GM19324 (cell line): ENCODE measurements around the gene DRC3.
"Not testable (repeated sequence)": the region's sequence is repeated elsewhere in the genome, so short reads cannot be mapped to it uniquely, and the experiment has no call there.

Experiments used
- ATAC-seq: cut with Tn5 transposase; IDR thresholded peaks from one replicate; pipeline ENCODE4 v1.9.1; 2021; ENCODE audit warnings: mild to moderate bottlenecking, moderate library complexity; ENCODE audit not compliant: unreplicated experiment, low FRiP score

Gene DRC3

GRCh38 chr17:17939941-17940340 lies 32.7 kb upstream of the DRC3 start:
- ATAC-seq, result not testable (repeated sequence)

DNA sequence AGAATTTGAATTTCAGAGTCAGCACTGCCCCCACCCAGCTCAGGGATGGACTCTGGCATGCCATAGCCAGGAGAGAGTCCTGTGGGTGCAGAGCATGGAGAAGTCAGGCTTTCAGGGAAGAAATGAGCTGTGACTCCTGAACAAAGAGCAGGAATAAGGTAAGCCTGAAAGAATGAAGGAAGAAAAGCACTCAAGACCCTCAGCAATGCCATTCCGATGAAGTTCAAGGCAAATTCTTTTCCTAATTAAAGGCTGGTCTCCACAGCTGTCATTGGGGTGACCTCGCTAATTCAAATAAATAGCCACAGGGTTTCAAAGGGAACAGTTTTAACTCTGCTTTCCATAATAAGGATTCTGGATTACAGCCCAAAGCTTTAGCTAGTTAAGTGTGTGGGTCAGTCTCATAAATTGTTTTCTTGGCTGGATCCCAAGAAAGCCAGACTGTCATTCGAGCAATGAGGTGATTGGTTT lies 32.2 kb upstream of the DRC3 start:
- no peak for ATAC-seq

DNA sequence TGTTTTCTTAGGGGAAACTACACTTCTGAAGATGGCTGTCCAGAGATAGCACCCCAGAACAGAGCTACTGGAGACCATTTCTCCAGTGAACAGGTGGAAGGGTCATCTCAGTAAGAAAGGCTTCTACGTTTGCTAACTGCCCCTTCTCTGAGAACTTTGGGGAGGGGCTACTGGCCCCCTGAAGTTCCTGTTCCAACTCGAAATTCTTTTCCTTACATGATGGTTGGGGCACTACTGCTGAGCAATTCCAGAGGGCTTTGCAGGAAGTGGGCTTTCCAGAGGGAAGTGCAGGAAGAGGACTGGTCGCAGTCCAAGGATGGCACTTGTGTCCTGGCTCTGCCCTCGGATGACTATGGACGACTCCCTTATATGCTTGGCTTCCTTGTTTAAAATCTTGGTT lies 31.6 kb upstream of the DRC3 start:
- no peak for ATAC-seq

GRCh38 chr17:17942846-17943245 lies 29.8 kb upstream of the DRC3 start:
- ATAC-seq, result no peak

- ATAC-seq, result no peak
These were observed 29.2 kb upstream of the DRC3 start for GRCh38 chr17:17943281-17943984.

DNA sequence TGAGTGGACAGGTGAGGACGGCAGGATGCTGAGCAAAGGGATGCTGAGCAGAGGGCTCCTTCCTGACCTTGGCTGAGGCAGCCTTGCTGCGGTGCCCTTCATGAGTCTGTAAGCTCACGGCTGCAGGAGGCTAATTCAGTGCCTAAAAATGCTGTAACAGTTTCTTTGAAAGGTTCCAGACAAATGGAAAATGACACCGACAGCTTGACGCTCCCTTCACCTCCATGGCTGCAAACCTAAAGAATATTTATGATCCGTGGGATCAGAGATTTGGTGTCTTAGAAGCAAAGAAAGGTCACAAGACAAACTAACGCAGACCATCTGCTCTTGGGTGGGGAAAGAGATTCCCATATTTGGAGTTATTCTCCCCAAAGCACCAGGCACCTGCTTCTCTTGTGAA lies 28.4 kb upstream of the DRC3 start:
- no peak for ATAC-seq

GRCh38 chr17:17944743-17945142 lies 27.9 kb upstream of the DRC3 start:
- ATAC-seq, result no peak

- no peak for ATAC-seq
These were observed 26.6 kb upstream of the DRC3 start for GRCh38 chr17:17946093-17946492.

- no peak for ATAC-seq
These were observed 25.4 kb upstream of the DRC3 start for GRCh38 chr17:17947309-17947708.

DNA sequence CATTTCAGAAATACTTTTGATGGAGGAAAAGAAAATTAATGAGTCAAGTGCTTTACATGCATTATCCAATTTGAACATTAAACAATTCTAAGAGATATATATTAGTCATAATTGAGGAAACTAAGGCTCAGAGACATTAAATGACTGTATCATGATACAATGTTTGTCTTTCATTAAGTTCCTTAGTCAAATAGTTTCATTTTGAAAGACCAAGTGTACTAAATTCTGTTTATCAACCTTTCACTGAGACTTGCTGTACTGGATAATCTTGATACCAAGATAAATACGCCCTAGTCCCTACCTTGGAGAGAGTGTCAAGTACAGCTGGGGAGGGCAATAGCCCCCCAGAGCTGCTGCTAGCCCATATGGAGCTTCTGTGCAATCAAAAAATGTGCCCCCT lies 24.7 kb upstream of the DRC3 start:
- ATAC-seq, result no peak

GRCh38 chr17:17950347-17950746 lies 22.3 kb upstream of the DRC3 start:
- ATAC-seq, result no peak

DNA sequence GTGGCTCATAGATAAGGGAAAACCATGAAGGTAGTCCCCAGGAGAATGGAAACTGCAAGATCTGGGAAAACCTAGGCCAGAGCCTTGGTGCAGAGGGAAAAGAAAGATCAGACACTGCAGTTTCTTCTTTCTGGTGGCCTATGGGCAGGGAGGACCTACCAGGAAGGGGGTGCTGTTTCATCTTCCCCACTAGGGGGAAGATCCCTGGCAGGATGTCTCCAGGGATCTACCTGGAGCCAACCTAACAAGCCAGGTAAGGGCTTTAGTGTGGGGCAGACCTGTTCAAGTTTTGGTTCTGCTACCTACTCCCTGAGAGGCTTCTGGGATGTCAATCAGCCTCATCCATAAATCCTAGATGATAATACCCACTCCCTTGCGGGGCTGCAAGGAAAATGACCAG lies 21.9 kb upstream of the DRC3 start:
- ATAC-seq, result no peak

GRCh38 chr17:17951524-17951923 lies 21.1 kb upstream of the DRC3 start:
- ATAC-seq, result no peak

DNA sequence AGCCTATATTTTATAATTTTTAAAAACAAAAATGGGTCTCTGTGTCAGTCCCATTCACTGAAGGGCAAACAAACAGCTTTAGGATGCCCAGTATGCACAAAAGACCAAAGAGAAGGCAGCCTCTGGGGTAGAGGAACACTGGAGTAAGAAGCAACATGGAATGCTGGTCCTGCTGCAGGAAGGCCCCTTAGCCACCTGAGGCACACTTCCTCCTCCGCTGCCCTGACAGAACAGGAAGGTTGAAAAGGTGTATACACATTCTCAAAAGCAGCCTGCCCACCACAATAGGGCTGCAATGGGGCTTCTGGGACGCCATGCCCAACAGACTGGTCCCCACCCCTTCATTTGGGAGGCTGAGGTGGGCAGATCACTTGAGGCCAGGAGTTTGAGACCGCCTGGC lies 20.0 kb upstream of the DRC3 start:
- ATAC-seq, result no peak

GRCh38 chr17:17954079-17954478 lies 18.6 kb upstream of the DRC3 start:
- no peak for ATAC-seq

DNA sequence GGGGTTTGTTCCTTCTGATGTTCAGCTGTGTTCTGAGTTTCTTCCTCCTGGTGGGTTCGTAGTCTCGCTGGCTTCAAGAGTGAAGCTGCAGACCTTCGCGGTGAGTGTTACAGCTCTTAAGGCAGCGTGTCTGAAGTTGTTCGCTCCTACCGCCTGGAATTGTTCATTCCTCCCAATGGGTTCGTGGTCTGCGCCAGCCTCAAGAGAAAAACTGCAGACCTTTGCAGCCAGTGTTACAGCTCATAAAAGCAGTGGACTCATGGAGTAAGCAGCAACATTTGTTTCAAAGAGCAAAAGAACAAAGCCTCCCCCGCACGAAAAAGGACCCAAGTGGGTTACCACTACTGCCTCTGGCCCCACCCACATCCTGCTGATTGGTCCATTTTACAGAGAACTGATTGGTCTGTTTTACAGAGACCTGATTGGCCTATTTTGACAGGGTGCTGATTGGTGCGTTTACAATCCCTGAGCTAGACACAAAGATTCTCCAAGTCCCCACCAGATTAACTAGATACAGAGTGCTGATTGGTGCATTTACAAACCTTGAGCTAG lies 16.8 kb upstream of the DRC3 start:
- not testable (repeated sequence) for ATAC-seq

- no peak for ATAC-seq
These were observed 15.1 kb upstream of the DRC3 start for GRCh38 chr17:17957584-17957916.

DNA sequence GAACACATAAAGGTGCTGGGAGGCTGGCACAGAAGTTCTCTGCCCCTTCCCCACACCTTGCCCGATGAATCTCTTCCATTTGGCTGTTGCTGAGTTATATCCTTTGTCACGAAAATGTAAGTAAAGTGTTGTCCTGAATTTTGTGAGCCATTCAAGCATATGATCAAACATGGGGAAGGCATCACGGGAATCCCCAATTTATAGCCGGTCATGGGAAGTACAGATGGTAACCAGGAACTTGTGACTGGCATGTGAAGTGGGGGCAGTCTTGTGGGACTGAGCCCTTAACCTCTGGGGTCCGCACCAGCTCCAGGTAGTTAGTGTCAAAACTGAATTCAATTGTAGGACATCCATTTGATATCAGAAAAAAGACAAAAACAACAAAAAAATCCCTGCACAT lies 13.7 kb upstream of the DRC3 start:
- peak; percentile 15 for ATAC-seq

GRCh38 chr17:17959520-17960361 lies 12.9 kb upstream of the DRC3 start:
- peak; percentile 61 for ATAC-seq

DNA sequence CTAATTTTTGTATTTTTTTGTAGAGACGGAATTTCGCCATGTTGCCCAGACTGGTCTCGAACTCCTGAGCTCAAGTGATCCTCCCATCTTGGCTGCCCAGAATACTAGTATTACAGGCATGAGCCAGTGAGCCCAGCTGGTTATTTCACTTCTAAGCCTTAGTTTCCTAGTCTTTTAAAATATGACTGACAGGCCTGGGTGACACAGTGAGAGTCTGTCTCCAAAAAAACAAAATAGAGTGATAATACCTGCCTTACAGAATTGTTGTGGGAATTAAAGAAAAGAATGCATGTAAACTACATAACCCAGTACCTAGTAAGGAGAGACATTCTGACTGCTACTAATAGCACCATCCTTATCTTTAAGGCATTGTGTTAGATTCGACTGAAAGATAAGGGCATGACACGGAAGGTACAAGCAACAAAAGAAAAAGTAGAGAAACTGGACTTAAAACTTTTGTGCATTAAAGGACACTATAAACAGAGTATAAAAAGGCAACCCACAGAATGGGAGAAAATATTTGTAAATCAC lies 12.1 kb upstream of the DRC3 start:
- no peak for ATAC-seq

DNA sequence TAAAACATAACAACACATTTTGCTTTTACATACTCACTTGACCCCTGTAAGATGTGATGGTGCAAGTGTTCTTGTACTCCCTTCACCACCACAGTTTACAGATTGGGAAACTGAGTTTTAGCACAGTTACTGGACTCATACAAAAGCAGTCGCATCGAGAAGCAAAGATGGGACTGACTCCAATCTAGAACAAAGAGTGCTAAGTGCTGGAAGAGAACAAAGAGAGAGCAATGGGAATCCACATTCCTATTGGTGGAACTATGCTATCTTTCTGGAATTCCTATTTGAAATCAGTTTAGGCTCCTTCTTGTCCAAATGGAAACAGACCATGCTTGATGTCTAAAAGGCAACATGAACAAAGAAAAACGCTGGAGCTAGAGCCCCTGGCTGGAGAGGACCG lies 9.6 kb upstream of the DRC3 start:
- no peak for ATAC-seq
